ENCODE results near the gene CDC42EP1.
"Not testable (repeated sequence)": the region's sequence is repeated elsewhere in the genome, so short reads cannot be mapped to it uniquely, and the experiment has no call there.

Gene CDC42EP1, protein sequence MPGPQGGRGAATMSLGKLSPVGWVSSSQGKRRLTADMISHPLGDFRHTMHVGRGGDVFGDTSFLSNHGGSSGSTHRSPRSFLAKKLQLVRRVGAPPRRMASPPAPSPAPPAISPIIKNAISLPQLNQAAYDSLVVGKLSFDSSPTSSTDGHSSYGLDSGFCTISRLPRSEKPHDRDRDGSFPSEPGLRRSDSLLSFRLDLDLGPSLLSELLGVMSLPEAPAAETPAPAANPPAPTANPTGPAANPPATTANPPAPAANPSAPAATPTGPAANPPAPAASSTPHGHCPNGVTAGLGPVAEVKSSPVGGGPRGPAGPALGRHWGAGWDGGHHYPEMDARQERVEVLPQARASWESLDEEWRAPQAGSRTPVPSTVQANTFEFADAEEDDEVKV

DNA sequence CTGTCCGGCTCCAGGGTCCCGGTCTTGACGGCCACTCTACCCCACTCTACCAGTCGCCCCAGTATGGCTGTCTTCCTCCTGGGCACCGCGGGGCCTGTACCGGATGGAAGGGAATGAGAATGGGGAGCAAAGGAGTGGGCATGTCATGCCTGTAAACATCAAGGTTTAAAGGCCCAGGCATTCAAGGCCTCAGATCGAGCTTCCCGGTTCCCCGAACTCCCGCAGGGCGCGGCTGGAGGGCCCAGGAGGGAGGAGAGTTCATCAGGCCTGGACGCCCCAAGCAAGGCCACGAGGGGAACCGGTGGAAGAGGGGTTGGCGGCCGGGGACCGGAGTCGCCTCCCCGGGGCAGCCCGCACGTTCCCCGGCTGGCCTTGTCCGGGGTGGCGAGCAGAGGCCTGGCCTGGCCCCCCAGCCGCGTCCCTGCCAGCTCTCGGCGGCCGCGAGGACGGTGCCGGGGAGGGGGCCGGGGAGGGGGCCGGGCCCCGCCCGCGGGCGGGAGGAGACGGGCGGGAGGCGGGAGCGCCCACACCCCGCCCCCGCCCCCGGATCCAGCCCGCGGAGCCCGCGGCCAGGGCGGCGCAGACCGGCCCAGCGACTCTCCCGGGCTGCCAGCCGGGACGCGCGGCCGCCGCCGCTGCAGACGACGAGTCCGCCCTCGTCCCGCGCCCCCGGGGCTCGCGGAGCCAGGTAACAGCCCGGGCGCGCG lies at the start of gene CDC42EP1:
Gene CDC42EP1, plus strand, starts transcription at position 580 of the 707 bp plus-strand sequence. CDS start 5,870 bp downstream, outside the sequence.
- peak; percentile 90 for DNase-seq (ENCODE audit: low spot score)

DNA sequence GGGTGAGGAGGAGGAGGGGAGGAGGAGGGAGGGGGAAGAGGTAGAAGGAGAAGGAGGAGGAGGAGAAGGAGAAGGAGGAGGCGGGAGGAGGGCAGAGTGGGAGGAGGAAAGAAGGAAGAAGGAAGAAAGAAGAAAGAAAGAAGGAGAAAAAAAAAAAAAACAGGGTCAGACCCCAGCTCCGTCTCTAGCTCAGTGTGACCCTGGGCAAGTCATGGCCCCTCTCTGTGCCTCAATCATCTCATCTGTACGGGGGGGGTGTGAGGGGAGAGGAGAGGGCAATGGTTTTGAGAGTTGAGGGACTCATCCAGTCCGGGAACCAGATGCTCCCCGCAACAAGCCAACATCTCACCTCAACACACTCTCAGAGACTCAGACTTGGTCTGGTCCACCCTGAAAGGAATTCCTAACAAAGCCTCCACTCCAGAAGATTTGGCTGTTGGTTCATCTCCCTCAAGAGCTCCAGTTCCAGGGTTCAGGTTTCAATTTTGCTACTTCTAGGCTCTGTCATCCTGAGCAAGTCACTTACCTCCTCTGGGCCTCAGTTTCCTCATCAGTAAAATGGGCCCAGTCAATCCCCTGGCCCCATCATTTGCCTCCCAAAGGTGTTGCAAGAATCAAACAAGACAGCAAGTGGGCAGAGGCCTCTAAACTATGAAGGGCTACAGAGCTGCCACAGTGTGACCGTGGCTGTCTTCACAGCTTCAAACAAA lies 48.7 kb upstream of the CDC42EP1 start:
- no peak for DNase-seq (ENCODE audit: low spot score)

DNA sequence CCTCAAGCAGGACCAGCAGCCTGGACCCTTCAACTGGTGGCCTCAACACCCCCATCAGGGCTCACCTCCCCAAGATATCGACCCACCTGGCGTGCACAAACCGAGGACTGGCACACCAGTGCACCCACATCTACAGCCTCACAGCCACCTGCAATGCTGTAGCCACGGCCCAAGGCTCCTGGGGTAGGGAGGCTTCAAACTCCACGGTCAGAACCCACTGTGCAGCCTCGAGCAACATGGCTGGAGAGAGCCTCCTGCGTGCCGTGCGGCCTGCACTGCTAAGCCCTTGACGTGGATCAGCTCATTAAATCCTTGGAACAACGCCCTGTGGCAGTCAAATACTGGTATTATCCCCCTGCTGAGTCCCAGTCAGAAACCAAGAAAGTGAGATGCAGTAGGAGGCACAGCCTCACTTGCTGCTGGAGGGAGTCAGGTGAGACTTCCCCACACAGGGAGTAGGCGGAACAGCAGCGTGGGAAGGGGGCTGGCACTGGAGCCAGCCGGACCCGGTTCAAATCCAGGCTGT lies 45.7 kb upstream of the CDC42EP1 start:
- no peak for DNase-seq (ENCODE audit: low spot score)

DNA sequence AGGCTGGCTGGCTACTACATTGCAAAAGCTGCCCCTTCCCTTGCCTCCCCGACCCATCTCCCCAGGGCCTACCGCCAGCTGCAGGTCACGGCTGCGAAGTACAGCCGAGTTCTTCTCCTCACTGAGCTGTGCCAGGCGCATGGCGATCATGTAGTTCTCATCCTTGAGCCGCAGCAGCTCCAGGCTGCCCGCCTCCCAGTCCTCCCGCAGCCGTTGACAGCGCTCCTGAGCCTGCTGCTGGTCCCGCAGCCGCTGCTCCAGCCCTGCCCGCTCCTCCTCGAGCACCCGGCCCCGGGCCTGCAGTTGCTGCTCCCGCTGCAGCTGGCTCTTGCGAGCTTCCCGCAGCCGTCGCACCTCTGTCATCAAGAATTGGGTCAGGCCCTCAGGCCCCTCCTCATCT lies 44.4 kb upstream of the CDC42EP1 start:
- DNase-seq (ENCODE audit: low spot score), result no peak

DNA sequence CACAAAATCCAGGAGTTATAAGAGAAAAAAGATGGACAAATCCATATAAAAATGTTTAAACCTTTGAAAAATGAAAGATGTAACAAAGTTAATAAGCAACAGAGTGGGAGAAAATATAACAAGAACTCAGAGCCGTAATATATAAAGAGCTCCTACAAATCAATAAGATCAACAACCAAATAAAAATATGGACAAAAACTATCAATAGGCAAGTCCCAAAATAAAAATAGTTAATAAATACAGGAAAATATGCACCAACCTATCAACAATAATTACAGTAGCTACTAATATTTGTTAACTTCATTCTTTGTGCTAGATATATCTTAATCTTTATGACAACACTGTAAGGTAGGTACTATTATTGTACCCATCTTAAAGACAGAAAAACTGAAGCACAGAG lies 43.8 kb upstream of the CDC42EP1 start:
- no peak for DNase-seq (ENCODE audit: low spot score)

DNA sequence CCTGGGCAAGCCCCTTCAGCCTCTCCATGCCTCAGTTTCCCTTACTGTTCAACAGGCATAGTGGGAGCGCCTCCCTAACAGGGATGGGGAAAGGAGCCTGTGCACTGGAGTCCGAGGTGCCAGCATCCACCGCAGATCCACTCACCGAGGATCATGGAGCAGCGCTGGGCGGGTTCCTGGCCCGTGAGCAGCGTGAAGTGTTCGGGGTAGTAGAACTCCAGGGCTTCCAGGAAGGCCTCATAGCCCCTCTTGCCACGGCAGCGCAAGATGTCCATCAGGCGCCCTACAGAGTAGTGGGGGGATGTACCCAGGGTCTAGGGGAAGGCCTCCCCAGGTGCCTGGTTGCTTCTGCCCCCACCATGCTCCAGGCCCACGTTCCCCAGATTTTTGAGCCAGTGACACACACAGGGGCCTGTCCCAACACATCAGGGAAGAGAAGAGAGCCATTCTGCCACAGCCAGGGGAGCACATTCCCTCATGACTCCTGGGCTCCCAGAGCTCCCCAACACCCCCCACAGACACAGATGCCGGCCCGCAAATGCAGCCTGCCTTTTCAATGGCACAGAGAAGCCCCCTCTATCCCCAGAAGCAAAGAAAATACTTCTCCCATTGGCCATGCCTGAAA lies 42.3 kb upstream of the CDC42EP1 start:
- DNase-seq (ENCODE audit: low spot score), result no peak

DNA sequence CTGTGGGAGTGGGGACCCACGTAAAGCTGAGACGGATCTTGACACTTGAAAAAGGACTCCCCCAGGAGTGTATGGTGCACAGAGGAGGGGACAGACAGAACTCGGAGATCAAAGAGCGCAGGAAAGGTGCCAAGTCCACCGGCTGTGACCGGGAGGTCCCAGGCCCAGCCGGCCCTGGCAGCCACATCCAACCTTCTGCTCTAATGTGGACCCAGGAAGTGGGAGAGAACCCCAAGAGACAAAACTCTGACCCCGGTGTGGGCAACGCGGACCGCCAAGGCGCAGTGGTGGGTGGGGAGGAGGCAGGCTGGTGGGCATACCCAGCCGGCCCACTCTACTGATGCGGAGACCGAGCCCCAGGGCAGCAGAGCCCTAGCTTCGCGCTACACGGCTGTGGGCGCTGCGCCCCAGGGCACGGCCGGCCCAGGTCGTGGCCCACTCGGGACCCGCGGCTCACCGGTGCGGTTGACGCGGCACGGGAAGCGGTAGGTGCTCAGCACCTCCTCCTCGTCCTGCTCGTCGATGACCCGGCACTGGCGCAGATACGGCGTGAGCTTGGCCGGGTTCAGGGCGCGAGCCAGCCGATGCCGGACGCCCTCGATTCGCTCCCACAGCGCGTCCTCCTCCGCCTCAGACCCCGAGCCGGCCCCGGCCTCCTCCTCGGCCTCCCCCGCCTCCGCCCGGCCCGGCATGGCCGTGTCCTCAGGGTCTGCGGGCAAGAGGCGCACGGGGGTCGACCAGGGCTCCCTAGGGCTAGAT lies 41.6 kb upstream of the CDC42EP1 start:
- DNase-seq (ENCODE audit: low spot score), result peak; percentile 34

DNA sequence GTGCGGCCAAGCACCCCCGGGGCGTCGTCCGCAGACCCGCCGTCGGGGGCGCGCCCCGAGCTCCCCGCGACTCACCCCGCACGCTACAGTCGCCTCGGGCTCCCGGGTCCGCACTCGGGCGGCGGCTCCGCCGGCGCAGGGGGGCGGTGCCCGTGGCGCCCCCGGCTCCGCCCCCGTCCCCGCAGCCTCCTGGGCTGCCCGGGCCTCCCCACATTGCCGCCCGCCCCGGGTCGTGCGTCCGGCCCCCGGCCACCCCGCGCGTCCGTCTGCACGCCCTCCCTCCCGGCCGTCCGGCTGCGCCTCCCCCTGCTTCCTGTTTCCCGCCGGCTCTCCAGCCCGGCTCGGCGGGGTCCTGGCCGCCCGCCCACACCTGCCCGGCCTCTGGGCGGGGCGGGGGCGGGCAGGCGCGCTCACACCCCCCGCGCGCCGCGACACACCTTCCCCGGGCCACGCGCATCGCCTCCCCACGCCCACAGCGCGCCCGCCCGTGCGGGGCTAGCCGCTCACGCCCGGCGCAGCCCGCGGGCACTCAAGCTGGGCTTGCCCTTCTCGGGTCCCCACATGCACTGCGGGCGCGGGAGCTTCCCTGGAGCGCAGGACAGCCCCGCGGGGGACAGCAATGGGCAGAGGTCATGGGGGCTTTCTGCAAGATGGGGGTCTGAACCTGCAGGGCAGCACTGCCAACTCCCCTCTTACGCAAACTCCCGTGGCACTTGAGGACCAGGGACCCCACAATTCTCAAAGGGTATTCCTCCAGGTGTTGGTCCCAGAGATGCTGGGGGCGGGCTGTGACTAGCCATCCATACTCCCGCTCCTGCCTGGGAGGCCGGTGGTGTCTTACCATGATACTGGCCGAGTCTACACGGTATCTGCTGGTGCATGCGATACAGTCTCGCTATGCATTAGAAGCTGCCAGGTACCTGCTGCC lies 40.7 kb upstream of the CDC42EP1 start, which contains the start of gene CARD10:
Gene CARD10, minus strand, starts transcription at position 148 of the 928 bp plus-strand sequence. CDS start 215 bp downstream, outside the sequence.
- peak; percentile 57 for DNase-seq (ENCODE audit: low spot score)

DNA sequence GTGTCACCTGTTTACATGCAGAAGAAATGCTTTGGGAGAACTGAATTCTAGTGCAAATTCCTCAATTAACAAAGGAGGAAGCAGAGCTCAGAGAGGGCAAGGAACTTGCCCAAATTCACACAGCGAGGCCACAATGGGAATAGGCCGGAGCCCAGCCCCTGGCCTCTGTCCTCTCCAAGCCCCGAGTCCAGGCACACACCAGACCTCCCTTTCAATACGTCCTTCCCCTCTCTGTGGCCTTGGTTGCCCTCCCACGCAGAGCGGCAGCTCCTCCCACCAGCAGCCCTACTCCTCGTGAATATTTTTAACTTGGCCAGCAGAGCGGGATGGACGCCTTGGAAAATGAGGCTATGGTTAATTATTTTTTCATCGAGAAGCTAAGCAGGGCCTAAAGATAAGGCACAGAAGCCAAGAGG lies 39.5 kb upstream of the CDC42EP1 start:
- DNase-seq (ENCODE audit: low spot score), result no peak

DNA sequence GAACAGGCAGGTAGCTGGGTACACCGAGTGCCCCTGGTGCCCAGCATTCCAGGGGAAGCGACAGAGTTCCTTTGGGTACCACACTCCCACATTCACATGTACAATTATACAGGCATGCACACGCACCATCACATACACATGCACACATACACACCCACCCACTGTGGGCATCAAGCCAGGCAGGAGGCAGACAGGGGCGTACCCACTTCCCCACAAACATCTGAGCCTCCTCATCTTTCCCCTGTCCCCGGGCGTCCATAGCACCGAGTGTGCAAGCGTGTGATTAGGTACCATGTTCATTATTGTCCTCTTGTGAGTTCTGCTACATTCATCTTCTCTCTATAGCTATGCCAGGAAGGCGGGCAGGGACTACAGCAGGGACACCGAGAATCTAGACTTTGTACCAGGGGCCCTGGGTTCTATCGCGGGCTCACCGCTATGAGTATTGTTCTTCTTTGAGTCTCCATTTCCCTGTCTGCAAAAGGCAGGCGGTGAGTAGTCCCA lies 39.0 kb upstream of the CDC42EP1 start:
- DNase-seq (ENCODE audit: low spot score), result no peak

DNA sequence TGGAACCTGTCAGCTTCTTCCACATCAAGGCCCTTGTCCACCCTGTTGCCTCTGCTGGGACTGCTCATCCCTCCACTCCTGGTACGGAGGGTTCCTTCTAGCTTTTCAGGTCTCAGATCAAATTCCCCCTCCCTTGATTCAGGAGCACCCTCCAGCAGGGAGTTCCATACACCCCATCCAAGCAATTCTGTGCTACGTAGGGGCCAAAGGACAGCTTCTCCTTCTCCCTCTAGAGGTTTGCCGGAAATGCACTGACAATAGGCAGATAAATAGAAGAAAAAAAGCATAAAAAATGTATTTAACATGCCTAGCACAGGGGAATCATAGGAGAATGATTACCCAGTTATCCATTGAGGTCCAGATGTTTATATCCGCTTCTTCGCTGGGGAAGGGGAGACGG lies 37.8 kb upstream of the CDC42EP1 start:
- no peak for DNase-seq (ENCODE audit: low spot score)

DNA sequence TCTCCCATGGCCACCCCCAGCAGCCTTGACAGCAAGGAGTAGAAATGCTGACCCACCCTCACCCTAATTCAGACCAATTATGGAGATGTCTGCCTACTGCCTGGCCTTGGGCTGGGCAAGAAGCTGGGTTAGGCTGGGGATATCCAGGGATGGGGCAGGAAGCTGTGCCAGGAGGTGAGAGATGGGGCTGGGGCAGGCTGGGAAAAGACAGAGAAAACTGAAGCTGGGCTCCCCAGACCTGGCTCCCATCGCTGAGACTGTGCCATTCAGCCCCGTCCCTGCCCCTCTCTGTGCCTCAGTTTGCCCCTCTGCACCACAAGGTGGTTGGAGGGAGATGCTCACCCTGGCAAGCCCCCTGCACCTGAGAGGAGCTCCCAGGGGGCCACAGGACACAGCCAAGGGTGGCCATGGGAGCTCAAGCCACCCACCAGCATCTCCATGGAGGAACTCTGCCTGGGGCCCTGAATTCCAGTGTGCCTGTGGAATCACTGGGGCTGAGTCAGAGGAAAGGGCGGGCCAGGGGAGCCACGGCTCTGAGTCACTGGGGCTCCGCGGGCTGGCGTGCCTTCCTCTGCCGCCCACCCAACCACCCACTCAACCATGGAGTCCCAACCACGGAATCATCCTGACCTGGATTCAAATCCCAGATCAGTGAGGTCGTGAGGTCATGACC lies 35.1 kb upstream of the CDC42EP1 start:
- DNase-seq (ENCODE audit: low spot score), result peak; percentile 94

DNA sequence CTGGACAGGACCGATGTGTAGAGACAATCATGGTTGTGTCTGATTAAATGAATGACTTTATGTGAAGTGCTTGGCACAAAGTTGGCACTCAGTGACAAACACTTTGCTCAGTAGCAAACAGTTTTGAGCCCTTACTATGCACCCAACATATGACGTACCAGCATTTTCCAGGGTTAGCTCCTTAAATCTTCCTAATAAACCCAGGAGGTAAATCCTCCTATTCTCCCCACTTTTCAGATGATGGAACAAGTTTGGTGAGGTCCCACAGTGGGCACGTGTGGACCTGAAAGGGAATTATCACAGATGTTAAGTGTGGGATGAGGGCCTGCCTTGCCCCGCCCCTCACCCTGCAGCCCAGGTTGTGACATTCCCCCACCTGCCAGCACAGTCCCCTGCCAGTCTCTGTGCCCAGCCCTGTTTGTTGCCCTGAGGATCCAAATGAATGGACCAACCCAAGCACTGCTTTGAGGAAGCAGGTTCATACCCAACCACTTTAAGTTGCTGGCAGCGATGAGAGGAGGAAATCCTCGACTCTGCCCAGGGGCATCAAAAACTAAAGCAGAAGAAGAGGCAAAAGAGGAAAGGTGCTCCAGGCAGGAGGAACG lies 34.4 kb upstream of the CDC42EP1 start:
- DNase-seq (ENCODE audit: low spot score), result no peak

DNA sequence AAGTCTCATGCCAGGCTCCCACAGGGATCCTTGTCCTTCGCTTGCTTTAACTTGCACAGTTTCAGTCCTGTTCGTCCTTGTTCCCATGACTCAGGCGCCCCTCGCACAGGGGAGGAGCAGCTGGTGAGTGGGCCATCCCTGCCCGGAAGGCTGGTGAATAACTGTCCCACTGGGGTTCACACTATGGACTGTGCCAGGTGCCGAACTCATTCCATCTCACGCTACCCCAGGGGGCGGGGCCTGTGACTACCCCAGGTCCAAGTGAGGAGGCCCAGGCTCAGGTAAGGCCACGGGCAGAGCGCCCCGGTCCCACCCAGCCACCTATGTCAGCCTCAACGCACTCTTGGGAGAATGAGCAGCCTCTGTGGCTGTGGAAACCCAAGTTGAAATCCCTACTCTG lies 33.9 kb upstream of the CDC42EP1 start:
- DNase-seq (ENCODE audit: low spot score), result peak; percentile 78

DNA sequence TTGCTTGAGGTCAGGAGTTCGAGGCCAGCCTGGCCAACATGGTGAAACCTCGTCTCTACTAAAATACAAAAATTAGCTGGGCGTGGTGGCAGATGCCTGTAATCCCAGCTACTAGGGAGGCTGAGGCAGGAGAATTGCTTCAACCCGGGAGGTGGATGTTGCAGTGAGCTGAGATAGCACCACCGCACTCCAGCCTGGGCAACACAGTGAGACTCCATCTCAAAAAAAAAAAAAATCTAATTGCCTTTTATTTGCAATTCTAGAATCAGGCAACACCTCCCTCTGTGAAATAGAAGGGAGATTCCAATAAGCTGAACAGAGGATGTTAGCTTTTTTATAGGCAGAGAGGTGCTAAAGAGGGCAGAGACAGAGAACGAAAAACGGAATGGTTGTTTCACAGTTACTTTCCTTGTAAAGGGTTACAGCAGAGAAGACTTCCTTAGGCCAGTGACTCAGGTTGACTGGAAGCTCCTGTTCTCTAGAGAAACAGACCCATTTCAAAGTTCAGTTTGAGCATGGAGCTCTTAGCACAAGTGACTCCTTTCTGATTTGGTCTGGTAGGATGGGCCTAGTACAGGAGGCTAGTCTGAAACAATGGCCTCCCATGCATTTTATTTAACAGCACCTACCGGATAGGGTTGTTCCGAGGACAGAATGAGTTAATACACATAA lies 33.1 kb upstream of the CDC42EP1 start:
- DNase-seq (ENCODE audit: low spot score), result not testable (repeated sequence)

DNA sequence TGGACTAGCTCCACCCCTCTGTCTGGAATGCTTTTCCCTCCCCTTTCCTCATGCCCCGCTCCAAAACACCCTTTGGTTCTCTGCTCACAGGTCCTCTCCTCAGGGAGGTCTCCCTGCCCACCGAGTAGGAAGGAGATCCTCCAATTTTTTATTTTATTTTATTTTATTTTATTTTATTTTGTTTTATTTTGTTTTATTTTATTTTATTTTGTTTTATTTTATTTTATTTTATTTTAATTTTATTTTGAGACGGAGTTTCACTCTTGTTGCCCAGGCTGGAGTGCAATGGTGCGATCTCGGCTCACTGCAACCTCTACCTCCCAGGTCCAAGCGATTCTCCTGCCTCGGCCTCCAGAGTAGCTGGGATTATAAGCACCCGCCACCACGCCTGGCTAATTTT lies 32.3 kb upstream of the CDC42EP1 start:
- not testable (repeated sequence) for DNase-seq (ENCODE audit: low spot score)

DNA sequence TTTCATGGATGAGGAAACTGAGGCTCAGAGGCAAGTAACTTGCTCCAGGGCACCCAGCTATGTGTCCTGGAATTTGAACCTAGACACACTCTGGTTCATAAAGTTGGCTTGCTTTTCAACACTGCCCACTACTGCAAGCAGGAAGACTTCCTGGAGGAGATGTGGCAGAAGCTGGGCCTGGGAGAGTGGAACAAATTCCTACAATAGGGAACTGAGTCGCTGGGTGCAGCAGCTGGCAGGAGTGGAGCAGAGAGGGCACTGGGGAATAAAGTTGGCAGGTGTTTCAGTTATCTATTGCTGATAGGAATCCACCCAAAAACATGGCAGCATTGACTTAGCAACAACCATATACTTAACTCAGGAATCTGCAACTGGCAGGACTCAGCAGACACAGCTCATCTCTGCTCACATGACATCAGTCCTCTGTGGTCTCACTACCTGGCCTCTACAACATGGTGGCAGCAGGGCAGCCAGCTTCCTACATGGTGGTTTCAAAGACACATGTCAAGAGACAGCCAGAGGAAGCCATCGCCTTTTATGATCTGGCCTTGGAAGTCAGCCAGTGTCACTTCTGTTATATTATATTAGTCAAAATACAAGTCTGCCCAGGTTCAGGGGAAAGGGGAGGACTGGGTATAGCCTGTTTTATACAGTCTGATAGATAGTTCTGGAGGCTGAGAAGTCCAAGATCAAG lies 30.5 kb upstream of the CDC42EP1 start:
- DNase-seq (ENCODE audit: low spot score), result no peak

DNA sequence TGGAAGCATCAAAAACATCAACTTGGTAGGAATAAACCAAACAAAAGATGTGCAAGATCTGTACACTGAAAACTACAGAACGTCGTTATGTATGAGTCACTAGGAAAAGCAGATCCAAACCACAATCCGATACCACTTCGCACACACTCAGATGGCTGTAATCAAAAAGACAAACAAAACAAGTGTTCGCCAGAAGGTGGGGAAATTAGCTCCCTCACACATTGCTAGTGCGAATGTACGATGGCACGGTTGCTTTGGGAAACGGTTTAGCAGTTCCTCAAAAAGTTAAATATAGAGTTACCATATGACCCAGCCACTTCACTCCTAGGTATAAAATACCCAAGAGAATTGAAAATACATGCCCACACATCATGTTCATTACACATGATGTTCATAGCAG lies 26.3 kb upstream of the CDC42EP1 start:
- DNase-seq (ENCODE audit: low spot score), result peak; percentile 62
